AG09319 (cell line): ENCODE measurements around the gene SLIT3.

Source experiments
- DNase-seq: peaks from one replicate; pipeline ENCODE4 v3.0.0-alpha.2; 2010; ENCODE audit warnings: low read depth; ENCODE audit errors: extremely low read depth
- TF ChIP-seq, protein P1 (sequence below): IDR thresholded peaks from 2 replicates; pipeline ENCODE4 v1.5.1; 2011; ENCODE audit warnings: low read depth, mild to moderate bottlenecking, inconsistent platforms, low read length, moderate library complexity

Gene SLIT3

DNA sequence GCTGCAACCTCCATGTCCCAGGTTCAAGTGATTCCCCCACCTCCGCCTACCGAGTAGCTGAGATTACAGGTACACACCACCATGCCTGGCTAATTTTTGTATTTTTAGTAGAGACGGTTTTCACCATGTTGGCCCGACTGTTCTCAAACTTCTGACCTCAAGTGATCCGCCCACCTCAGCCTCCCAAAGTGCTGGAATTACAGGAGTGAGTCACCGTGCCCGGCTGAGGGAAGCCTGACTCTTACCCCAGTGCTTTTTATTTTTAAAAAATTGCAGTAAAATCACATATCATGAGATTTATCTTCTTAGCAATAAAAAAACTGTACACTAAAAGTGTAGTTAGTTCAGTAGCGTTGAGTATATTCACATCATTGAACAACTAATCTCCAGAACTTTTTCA is 105.3 kb downstream of the SLIT3 start:
- no peak for DNase-seq
- TF ChIP-seq, protein P1, sequence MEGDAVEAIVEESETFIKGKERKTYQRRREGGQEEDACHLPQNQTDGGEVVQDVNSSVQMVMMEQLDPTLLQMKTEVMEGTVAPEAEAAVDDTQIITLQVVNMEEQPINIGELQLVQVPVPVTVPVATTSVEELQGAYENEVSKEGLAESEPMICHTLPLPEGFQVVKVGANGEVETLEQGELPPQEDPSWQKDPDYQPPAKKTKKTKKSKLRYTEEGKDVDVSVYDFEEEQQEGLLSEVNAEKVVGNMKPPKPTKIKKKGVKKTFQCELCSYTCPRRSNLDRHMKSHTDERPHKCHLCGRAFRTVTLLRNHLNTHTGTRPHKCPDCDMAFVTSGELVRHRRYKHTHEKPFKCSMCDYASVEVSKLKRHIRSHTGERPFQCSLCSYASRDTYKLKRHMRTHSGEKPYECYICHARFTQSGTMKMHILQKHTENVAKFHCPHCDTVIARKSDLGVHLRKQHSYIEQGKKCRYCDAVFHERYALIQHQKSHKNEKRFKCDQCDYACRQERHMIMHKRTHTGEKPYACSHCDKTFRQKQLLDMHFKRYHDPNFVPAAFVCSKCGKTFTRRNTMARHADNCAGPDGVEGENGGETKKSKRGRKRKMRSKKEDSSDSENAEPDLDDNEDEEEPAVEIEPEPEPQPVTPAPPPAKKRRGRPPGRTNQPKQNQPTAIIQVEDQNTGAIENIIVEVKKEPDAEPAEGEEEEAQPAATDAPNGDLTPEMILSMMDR, result no peak

GRCh38 chr5:169192536-169192935 is 108.4 kb downstream of the SLIT3 start:
- DNase-seq, result no peak
- TF ChIP-seq, protein P1, result no peak

- TF ChIP-seq, protein P1, result no peak
- no peak for DNase-seq
Observed at GRCh38 chr5:169190849-169191248, 110.1 kb downstream of the SLIT3 start.

DNA sequence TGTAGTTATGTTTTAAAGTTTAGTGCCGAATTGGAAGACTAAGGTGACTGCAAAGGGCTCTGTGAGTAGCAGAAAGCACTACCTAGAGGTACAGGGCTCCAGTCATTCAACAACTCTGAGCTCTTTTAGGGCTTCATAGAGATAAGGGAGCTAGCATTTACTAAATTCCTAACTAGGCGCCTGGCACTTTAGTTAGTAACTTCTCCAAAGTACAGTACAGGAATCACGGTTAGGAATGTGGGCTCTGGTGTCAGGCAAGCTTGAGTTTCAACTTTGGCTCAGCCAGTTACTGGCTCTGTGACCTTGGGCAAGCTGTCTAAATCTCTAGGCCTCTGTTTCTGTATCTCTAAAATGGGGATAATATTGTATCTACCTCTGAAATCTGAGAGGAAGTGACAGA is 115.3 kb downstream of the SLIT3 start:
- DNase-seq, result no peak
- TF ChIP-seq, protein P1, result no peak

DNA sequence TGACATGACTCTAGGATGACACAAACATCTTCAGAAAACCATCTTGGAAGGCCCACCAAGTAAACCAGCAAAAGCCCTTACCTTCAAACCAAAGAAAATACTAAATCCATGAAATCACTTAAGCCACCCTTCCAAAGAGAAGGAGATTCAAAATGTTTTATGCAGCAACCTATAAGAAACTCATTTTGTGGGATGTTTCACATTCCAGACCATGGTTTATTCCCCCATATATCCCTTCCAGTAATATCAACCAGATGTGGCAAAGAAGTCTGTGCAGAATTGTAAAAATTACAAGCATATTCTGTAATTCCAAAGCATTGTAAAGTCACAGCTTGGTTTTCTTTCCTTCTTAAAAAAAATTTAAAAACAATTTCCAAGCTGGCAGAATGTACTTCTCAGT is 117.4 kb downstream of the SLIT3 start:
- TF ChIP-seq, protein P1, result no peak

DNA sequence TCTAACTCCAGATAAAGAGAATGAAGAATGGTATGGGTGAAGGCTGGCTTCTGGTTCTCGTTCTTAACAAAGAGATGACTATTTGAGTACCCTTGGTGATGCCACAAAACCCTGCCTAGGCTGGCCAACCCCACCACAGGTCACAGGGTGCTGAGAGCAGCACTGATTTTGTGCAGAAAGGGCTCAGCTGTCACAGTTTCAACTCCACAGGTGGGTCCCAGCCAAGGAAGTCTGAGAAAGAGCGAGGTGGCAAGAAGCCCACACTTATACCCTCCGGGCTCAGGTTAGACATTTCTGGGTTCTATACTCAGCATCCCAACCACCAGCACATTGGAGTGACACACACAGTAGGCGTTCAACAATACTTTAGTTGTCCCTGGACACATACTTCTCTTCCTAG is 118.1 kb downstream of the SLIT3 start:
- TF ChIP-seq, protein P1, result no peak
- DNase-seq, result no peak

More for the DNA sequence above, 117.4 kb downstream of the SLIT3 start:
- DNase-seq, result no peak

DNA sequence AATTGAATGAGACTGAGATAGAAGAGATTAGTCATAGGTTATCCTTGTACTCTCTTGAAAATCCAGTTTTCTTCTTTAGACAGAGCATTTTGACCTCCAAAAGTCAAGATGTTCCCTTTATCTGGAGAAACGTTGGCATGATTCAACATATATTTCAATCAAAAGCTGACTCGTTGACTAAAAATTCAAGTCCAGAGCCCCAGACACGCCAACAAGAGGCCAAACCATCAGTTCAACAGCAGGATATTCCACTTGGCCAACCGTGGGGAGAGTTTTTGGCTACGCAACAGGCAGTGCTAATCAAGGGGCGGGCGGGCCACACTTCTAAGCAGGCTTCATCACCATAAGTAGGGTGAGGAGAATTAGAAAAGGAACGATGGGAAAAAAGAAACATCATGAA is 119.1 kb downstream of the SLIT3 start:
- no peak for DNase-seq
- TF ChIP-seq, protein P1, result no peak
